ENCODE measurements around the gene SPATS2L. TPM values are rescaled to one million over a fixed set of nuclear protein-coding genes. Genes with fewer than 3 reads are reported as not detected.
"Not testable (repeated sequence)": the region's sequence is repeated elsewhere in the genome, so short reads cannot be mapped to it uniquely, and the experiment has no call there.

The SPATS2L gene
- polyA plus RNA-seq, 4 donors = 66.7 to 104 (median 96.0) TPM

DNA sequence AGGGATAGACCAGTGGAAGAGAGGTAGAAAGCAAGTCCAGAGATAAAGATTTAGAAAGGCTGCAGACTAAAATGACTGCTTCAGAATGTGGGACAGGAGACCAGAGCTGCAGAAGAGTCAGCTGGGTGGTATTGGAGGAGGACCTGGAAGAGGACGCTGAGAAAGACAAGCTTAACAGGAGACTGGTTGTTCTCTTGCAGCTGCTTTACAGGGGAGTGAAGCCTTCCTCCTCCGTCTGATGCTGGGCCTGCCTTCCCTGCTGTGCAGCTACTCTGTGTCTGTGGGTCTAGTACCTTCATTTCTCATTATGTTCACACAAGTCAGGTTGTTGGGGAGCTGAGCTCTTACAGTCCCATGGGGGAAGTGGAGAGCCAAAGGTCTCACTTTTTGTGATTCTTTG is 35.7 kb downstream of the SPATS2L start:
- H3K27me3 ChIP-seq (ENCODE audit: control insufficient read depth in 3 of 3, insufficient read depth in 3 of 3, low read length in 3 of 3) = no peaks in the 10 kb centered on the region
- H3K4me1 ChIP-seq (ENCODE audit: control insufficient read depth in 3 of 3, insufficient read depth in 2 of 3, low read depth in 1 of 3, low read length in 2 of 3) = peaks cover 3 to 27% (median 16%) of the 10 kb centered on the region in 3 donors
- no peak overlapping the region for H3K27ac ChIP-seq (ENCODE audit: low read depth in 1 of 3, low read length in 2 of 3)
- H3K4me3 ChIP-seq (ENCODE audit: low read depth in 1 of 3, low read length in 3 of 3) = no peak overlapping the region
- DNase-seq (no peak), FAIRE-seq (no peak)
- peaks cover 0 to 9% (median 0%) of the 10 kb centered on the region in 3 donors for H3K36me3 ChIP-seq (ENCODE audit: control insufficient read depth in 3 of 3, insufficient read depth in 2 of 3, low read depth in 1 of 3, low read length in 3 of 3)
- 81 to 90% (median 82%) methylated on average over 2 of the region's 2 CpGs for WGBS, 3 donors
- H3K9me3 ChIP-seq (ENCODE audit: control insufficient read depth in 2 of 2, insufficient read depth in 1 of 2, low read depth in 1 of 2, low read length in 1 of 2) = no peaks in the 10 kb centered on the region

DNA sequence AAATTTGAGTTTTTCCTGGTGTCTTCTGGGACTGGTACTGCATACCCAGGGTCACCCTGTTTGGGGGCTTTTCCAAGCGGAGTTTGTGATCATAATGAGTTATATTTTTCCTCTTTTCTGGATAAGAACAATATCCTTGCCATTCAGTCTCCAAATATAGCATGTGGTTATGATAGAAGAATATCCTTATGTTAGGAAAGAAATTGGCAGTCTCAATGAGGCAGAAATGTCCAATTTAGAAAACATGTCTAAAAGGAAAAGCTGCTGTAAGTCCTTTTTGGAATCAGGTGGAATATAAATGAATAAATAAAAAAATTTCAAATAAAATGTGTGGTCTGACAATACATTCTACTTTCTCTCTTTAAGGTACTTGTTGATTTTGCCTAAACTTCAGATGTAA is 36.2 kb downstream of the SPATS2L start:
- no peak for FAIRE-seq
- Histone ChIP-seq H3K27me3 (ENCODE audit: control insufficient read depth in 3 of 3, insufficient read depth in 3 of 3, low read length in 3 of 3) (no peaks in the 10 kb centered on the region), H3K27ac (ENCODE audit: low read depth in 1 of 3, low read length in 2 of 3) (no peak overlapping the region), H3K36me3 (ENCODE audit: control insufficient read depth in 3 of 3, insufficient read depth in 2 of 3, low read depth in 1 of 3, low read length in 3 of 3) (peaks cover 0 to 11% (median 0%) of the 10 kb centered on the region in 3 donors), H3K9me3 (ENCODE audit: control insufficient read depth in 2 of 2, insufficient read depth in 1 of 2, low read depth in 1 of 2, low read length in 1 of 2) (no peaks in the 10 kb centered on the region), H3K4me3 (ENCODE audit: low read depth in 1 of 3, low read length in 3 of 3) (no peak overlapping the region), H3K4me1 (ENCODE audit: control insufficient read depth in 3 of 3, insufficient read depth in 2 of 3, low read depth in 1 of 3, low read length in 2 of 3) (peaks cover 3 to 22% (median 16%) of the 10 kb centered on the region in 3 donors)
- 92 to 97% (median 93%) methylated on average over 1 of the region's 1 CpG for WGBS, 3 donors
- DNase-seq = no peak

DNA sequence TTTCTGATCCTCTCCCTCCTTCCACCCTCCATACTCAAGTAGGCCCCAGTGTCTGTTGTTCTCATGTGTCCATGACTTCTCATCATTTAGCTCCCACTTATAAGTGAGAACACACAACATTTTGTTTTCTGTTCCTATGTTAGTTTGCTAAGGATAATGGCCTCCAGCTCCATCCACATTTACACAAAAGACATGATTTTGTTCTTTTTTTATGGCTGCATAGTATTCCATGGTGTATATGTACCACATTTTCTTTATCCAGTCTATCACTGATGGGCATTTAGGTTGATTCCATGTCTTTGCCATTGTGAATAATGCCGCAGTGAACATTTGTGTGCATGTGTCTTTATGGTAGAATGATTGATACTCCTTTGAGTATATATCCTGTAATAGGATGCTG is 37.7 kb downstream of the SPATS2L start:
- H3K4me3 ChIP-seq (ENCODE audit: low read depth in 1 of 3, low read length in 3 of 3); FAIRE-seq; H3K27ac ChIP-seq (ENCODE audit: low read depth in 1 of 3, low read length in 2 of 3); H3K9me3 ChIP-seq (ENCODE audit: control insufficient read depth in 2 of 2, insufficient read depth in 1 of 2, low read depth in 1 of 2, low read length in 1 of 2); DNase-seq; H3K36me3 ChIP-seq (ENCODE audit: control insufficient read depth in 3 of 3, insufficient read depth in 2 of 3, low read depth in 1 of 3, low read length in 3 of 3); H3K27me3 ChIP-seq (ENCODE audit: control insufficient read depth in 3 of 3, insufficient read depth in 3 of 3, low read length in 3 of 3): not testable (repeated sequence)
- H3K4me1 ChIP-seq (ENCODE audit: control insufficient read depth in 3 of 3, insufficient read depth in 2 of 3, low read depth in 1 of 3, low read length in 2 of 3) = peaks cover 0 to 16% (median 13%) of the 10 kb centered on the region in 3 donors
- WGBS, 3 donors = 97 to 100% (median 99%) methylated on average over 1 of the region's 1 CpG

DNA sequence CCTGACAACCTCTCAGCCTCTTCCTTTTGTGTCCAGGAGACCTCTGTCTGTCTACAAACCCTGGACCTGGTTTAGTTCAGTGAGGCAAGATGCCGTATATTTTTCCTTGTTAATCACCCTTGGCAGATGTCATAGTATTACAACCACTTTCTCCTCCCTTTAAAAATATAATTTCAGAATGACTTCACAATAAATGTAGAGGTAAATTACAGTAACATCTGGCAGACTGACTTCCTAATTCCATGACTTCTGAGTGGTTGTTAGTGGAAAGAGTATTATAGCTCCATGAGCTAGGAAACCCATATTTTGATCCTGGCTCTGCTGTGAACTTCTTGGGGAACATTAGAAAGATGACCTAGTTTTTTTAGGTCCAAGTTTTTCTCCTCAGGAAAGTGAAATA is 39.5 kb downstream of the SPATS2L start:
- Histone ChIP-seq H3K9me3 (ENCODE audit: control insufficient read depth in 2 of 2, insufficient read depth in 1 of 2, low read depth in 1 of 2, low read length in 1 of 2) (no peaks in the 10 kb centered on the region), H3K36me3 (ENCODE audit: control insufficient read depth in 3 of 3, insufficient read depth in 2 of 3, low read depth in 1 of 3, low read length in 3 of 3) (peaks cover 0 to 8% (median 2%) of the 10 kb centered on the region in 3 donors), H3K27me3 (ENCODE audit: control insufficient read depth in 3 of 3, insufficient read depth in 3 of 3, low read length in 3 of 3) (no peaks in the 10 kb centered on the region), H3K4me3 (ENCODE audit: low read depth in 1 of 3, low read length in 3 of 3) (no peak overlapping the region), H3K27ac (ENCODE audit: low read depth in 1 of 3, low read length in 2 of 3) (no peak overlapping the region), H3K4me1 (ENCODE audit: control insufficient read depth in 3 of 3, insufficient read depth in 2 of 3, low read depth in 1 of 3, low read length in 2 of 3) (peaks cover 0 to 9% (median 2%) of the 10 kb centered on the region in 3 donors)
- 75 to 87% (median 82%) methylated on average over 1 of the region's 1 CpG for WGBS, 3 donors
- FAIRE-seq = no peak
- DNase-seq = no peak

DNA sequence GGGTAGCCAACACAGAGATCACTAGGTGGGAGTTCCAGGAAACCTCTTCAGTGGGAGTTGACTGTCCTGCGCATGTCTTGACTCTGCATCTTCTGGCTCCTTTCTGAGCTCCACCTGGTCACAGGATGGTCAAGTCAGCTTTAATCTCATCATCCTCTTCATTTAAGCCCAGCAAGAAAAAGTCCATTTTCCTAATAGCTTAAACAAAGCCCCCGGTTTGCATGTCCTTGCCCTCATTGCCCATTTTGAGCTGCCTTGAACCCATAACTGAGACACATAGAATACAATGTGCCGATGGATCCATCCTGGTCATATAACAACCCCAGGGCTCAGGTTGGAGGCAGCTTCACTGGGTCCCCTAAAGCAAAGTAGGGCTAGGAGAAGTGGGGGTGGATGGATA is 40.8 kb downstream of the SPATS2L start:
- no peaks in the 10 kb centered on the region for H3K9me3 ChIP-seq (ENCODE audit: control insufficient read depth in 2 of 2, insufficient read depth in 1 of 2, low read depth in 1 of 2, low read length in 1 of 2)
- no peaks in the 10 kb centered on the region for H3K27me3 ChIP-seq (ENCODE audit: control insufficient read depth in 3 of 3, insufficient read depth in 3 of 3, low read length in 3 of 3)
- no peak for DNase-seq
- peaks cover 0 to 8% (median 2%) of the 10 kb centered on the region in 3 donors for H3K36me3 ChIP-seq (ENCODE audit: control insufficient read depth in 3 of 3, insufficient read depth in 2 of 3, low read depth in 1 of 3, low read length in 3 of 3)
- no peak overlapping the region for H3K27ac ChIP-seq (ENCODE audit: low read depth in 1 of 3, low read length in 2 of 3)
- no peak for FAIRE-seq
- H3K4me1 ChIP-seq (ENCODE audit: control insufficient read depth in 3 of 3, insufficient read depth in 2 of 3, low read depth in 1 of 3, low read length in 2 of 3) = peaks cover 0 to 4% (median 4%) of the 10 kb centered on the region in 3 donors
- WGBS, 3 donors = 95 to 99% (median 98%) methylated on average over 3 of the region's 3 CpGs
- no peak overlapping the region for H3K4me3 ChIP-seq (ENCODE audit: low read depth in 1 of 3, low read length in 3 of 3)

DNA sequence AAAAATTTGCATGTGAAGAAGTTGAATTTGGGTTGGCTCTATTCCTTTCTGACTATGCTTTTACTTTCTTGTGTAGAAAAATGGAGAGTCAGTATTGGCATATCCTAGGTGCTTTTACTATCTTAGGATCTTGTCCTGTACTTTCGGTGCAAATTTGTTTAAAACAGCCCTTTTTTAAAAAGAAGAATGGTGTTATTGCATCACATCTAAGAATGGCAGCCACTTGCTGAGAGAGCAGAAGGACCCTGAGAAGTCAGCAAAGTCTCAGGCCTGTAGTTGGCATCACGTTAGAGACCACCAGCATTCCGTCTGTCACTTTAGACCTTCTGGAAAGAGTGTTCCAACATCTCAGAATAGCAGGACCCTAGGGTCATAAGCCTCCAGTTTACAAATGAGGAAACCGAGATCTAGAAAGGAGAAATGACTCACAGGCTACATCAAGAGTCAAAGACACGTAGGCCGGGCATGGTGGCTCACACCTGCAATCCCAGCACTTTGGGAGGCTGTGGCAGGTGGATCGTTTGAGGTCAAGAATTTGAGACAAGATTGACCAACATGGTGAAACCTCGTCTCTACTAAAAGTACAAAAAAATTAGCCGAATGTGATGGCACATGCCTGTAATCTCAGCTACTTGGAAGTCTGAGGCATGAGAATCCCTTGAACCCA is 42.5 kb downstream of the SPATS2L start:
- H3K4me1 ChIP-seq (ENCODE audit: control insufficient read depth in 3 of 3, insufficient read depth in 2 of 3, low read depth in 1 of 3, low read length in 2 of 3) = peaks cover 0 to 4% (median 3%) of the 10 kb centered on the region in 3 donors
- H3K9me3 ChIP-seq (ENCODE audit: control insufficient read depth in 2 of 2, insufficient read depth in 1 of 2, low read depth in 1 of 2, low read length in 1 of 2) = no peaks in the 10 kb centered on the region
- WGBS, 3 donors = 91 to 95% (median 94%) methylated on average over 9 of the region's 9 CpGs
- no peaks in the 10 kb centered on the region for H3K27me3 ChIP-seq (ENCODE audit: control insufficient read depth in 3 of 3, insufficient read depth in 3 of 3, low read length in 3 of 3)
- DNase-seq (no peak), FAIRE-seq (no peak)
- H3K36me3 ChIP-seq (ENCODE audit: control insufficient read depth in 3 of 3, insufficient read depth in 2 of 3, low read depth in 1 of 3, low read length in 3 of 3) = peaks cover 0 to 8% (median 2%) of the 10 kb centered on the region in 3 donors
- no peak overlapping the region for H3K27ac ChIP-seq (ENCODE audit: low read depth in 1 of 3, low read length in 2 of 3)
- no peak overlapping the region for H3K4me3 ChIP-seq (ENCODE audit: low read depth in 1 of 3, low read length in 3 of 3)

DNA sequence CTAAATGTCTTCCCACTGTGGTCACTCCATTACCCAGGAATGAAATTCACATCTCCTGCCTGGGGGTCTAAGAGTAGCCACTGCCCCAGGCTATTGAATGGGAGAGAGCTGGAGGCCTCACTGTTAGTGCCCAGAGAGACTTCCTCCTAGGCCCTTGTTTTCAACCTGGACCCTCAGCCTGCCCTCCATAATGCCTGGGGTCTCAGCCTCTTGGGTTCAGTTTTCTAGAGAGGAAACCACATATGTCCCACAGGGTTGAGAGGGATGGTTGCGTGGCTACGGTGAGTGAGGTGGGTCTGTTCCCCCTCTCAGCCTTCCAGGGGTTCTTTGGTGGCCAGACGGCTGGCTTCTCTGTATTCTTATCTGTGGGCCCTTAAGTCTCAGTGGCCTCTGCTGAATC is 43.4 kb downstream of the SPATS2L start:
- 90 to 97% (median 95%) methylated on average over 3 of the region's 3 CpGs for WGBS, 3 donors
- Histone ChIP-seq H3K27ac (ENCODE audit: low read depth in 1 of 3, low read length in 2 of 3) (no peak overlapping the region), H3K36me3 (ENCODE audit: control insufficient read depth in 3 of 3, insufficient read depth in 2 of 3, low read depth in 1 of 3, low read length in 3 of 3) (peaks cover 0 to 8% (median 2%) of the 10 kb centered on the region in 3 donors), H3K27me3 (ENCODE audit: control insufficient read depth in 3 of 3, insufficient read depth in 3 of 3, low read length in 3 of 3) (no peaks in the 10 kb centered on the region), H3K9me3 (ENCODE audit: control insufficient read depth in 2 of 2, insufficient read depth in 1 of 2, low read depth in 1 of 2, low read length in 1 of 2) (no peaks in the 10 kb centered on the region), H3K4me1 (ENCODE audit: control insufficient read depth in 3 of 3, insufficient read depth in 2 of 3, low read depth in 1 of 3, low read length in 2 of 3) (peaks cover 0 to 5% (median 3%) of the 10 kb centered on the region in 3 donors), H3K4me3 (ENCODE audit: low read depth in 1 of 3, low read length in 3 of 3) (no peak overlapping the region)
- FAIRE-seq (no peak), DNase-seq (no peak)

DNA sequence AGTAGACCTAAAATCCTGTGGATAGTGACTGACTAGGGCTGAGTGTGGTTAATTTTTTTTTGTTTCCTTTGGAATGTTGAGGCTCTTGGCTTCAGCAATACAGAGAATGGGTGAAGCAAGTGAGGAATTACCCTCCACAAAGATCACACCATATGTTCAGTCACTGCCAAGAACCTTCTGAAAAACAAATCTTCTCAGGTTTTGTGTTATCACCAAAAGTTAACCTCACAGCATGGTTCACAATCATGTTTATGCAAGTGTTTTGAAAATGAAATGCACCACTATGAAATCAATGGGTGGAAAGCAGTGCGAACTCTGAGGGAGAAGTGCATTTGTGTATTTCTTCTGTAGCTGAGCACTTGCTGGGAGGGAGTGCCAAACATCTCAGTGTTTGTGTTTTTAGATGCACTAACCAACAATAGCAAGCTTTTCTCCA is 44.4 kb downstream of the SPATS2L start:
- no peak overlapping the region for H3K4me3 ChIP-seq (ENCODE audit: low read depth in 1 of 3, low read length in 3 of 3)
- 83 to 100% (median 86%) methylated on average over 1 of the region's 1 CpG for WGBS, 3 donors
- DNase-seq (no peak), FAIRE-seq (no peak)
- peaks cover 0 to 12% (median 3%) of the 10 kb centered on the region in 3 donors for H3K4me1 ChIP-seq (ENCODE audit: control insufficient read depth in 3 of 3, insufficient read depth in 2 of 3, low read depth in 1 of 3, low read length in 2 of 3)
- H3K36me3 ChIP-seq (ENCODE audit: control insufficient read depth in 3 of 3, insufficient read depth in 2 of 3, low read depth in 1 of 3, low read length in 3 of 3) = peaks cover 0 to 8% (median 2%) of the 10 kb centered on the region in 3 donors
- no peaks in the 10 kb centered on the region for H3K9me3 ChIP-seq (ENCODE audit: control insufficient read depth in 2 of 2, insufficient read depth in 1 of 2, low read depth in 1 of 2, low read length in 1 of 2)
- no peaks in the 10 kb centered on the region for H3K27me3 ChIP-seq (ENCODE audit: control insufficient read depth in 3 of 3, insufficient read depth in 3 of 3, low read length in 3 of 3)
- no peak overlapping the region for H3K27ac ChIP-seq (ENCODE audit: low read depth in 1 of 3, low read length in 2 of 3)
